C4-2B (cell line): ENCODE results near the gene STYXL2.

ENCODE experiments used
- ZFX ChIP-seq: fragments of 450-650 bp; IDR thresholded peaks from 2 replicates; pipeline ENCODE4 v1.6.1; 2017
- TF ChIP-seq, protein P1 (sequence below): fragments of 450-650 bp; conservative IDR thresholded peaks from 2 replicates; pipeline ENCODE4 v1.5.1; 2017; ENCODE audit warnings: mild to moderate bottlenecking

DNA sequence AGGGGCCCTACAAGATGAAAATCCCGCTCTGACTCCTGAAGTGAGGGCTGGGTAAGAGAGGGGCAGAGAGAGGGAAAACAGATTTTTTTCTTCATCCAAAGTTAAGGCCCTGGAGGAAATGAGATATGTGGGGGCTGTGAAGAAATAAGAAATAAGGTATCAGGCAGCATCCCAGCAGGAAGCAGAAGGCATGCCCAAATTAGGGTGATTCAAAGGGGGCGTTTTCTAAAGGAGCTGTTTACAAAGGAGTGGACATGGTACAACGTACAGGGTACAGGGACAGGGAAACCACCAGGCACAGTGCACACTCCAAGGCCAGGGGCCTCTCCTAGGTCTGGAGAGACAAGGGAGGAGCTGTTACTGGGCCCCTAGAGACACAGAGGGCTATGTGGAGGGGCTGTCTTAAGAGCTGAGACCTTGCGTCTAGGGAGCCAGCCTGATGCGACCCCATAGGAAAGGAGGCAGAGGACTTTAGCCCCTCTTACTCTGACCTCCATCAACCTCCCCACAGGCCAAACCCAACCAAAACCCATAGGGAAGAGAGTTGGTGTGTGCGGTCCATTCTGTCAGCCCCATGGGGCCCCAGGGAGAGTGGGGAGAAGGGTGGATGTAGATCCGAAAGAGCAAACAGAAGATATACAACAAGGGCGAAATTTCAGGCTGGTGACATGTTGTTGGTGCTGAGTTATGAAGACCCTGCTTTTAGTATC, 38.6 kb downstream of the STYXL2 start:
- TF ChIP-seq, protein P1, sequence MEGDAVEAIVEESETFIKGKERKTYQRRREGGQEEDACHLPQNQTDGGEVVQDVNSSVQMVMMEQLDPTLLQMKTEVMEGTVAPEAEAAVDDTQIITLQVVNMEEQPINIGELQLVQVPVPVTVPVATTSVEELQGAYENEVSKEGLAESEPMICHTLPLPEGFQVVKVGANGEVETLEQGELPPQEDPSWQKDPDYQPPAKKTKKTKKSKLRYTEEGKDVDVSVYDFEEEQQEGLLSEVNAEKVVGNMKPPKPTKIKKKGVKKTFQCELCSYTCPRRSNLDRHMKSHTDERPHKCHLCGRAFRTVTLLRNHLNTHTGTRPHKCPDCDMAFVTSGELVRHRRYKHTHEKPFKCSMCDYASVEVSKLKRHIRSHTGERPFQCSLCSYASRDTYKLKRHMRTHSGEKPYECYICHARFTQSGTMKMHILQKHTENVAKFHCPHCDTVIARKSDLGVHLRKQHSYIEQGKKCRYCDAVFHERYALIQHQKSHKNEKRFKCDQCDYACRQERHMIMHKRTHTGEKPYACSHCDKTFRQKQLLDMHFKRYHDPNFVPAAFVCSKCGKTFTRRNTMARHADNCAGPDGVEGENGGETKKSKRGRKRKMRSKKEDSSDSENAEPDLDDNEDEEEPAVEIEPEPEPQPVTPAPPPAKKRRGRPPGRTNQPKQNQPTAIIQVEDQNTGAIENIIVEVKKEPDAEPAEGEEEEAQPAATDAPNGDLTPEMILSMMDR, result no peak
- no peak for TF ChIP-seq ZFX
